CD14-positive monocyte (primary cell): Measurements from ENCODE around the gene THRB. TPM values are rescaled to one million over a fixed set of nuclear protein-coding genes. Genes with fewer than 3 reads are reported as not detected.

Experiments
- DNase-seq, 3 donors: peaks; one replicate each; pipeline ENCODE4 v3.0.0-alpha.2; 2011 to 2022
- H2AFZ ChIP-seq: 2 replicates; pipeline ENCODE4 v1.6.0; 2012; ENCODE audit warnings: mild to moderate bottlenecking, low read depth, low read length, inconsistent platforms; ENCODE audit not compliant: insufficient read depth, poor library complexity, severe bottlenecking
- H3K27ac ChIP-seq, 2 donors: 1 replicate in 1 of 2; 2 replicates in 1 of 2; pipeline ENCODE4 v1.5.1; 2012 to 2013; ENCODE audit warnings: low read length in 2 of 2, control low read depth in 1 of 2, inconsistent platforms in 1 of 2, low read depth in 1 of 2, mild to moderate bottlenecking in 1 of 2
- H3K27me3 ChIP-seq, 2 donors: one replicate each; pipeline versions ENCODE4 v1.6.0 to v1.6.1; 2011 to 2013; ENCODE audit warnings: low read length in 2 of 2; ENCODE audit not compliant: control insufficient read depth in 2 of 2, insufficient read depth in 2 of 2
- H3K36me3 ChIP-seq, 2 donors: replicated peaks in 1 of 2; 1 replicate in 1 of 2; 2 replicates in 1 of 2; pipeline versions ENCODE4 v1.5.1 to v1.6.1; 2012 to 2013; ENCODE audit warnings: low read length in 2 of 2, control low read depth in 1 of 2, inconsistent platforms in 1 of 2, mild to moderate bottlenecking in 1 of 2; ENCODE audit not compliant: insufficient read depth in 2 of 2, control insufficient read depth in 1 of 2
- H3K4me1 ChIP-seq, 2 donors: 1 replicate in 1 of 2; 2 replicates in 1 of 2; pipeline versions ENCODE4 v1.5.1 to v1.6.1; 2012 to 2013; ENCODE audit warnings: low read length in 2 of 2, control low read depth in 1 of 2, inconsistent platforms in 1 of 2, mild to moderate bottlenecking in 1 of 2, moderate library complexity in 1 of 2; ENCODE audit not compliant: insufficient read depth in 2 of 2, control insufficient read depth in 1 of 2
- H3K4me2 ChIP-seq: replicated peaks from 2 replicates; pipeline ENCODE3; 2012; ENCODE audit warnings: low read length, moderate library complexity, mild to moderate bottlenecking; ENCODE audit not compliant: poor library complexity, severe bottlenecking; ENCODE audit errors: extremely low read depth
- H3K4me3 ChIP-seq, 3 experiments: fragments of 200-600 bp in 1 of 3; sonication (generic) in 1 of 3; replicated peaks in 1 of 3; 1 replicate in 2 of 3; 2 replicates in 1 of 3; pipeline ENCODE4 v1.5.1; 2011 to 2013; ENCODE audit warnings: low read length in 3 of 3, mild to moderate bottlenecking in 3 of 3, control low read depth in 2 of 3, low read depth in 2 of 3, inconsistent platforms in 1 of 3, moderate library complexity in 1 of 3
- H3K79me2 ChIP-seq: 2 replicates; pipeline ENCODE4 v1.6.0; 2012; ENCODE audit warnings: mild to moderate bottlenecking, control low read depth, inconsistent platforms, low read length, moderate library complexity; ENCODE audit not compliant: insufficient read depth
- H3K9ac ChIP-seq: 2 replicates; pipeline ENCODE4 v1.6.0; 2017; ENCODE audit warnings: low read length, mild to moderate bottlenecking; ENCODE audit not compliant: insufficient read depth, poor library complexity, severe bottlenecking
- H3K9me3 ChIP-seq, 2 donors: replicated peaks in 1 of 2; 1 replicate in 1 of 2; 2 replicates in 1 of 2; pipeline versions ENCODE4 v1.5.1 to v1.6.1; 2012 to 2013; ENCODE audit warnings: low read length in 2 of 2, control low read depth in 1 of 2; ENCODE audit not compliant: control insufficient read depth in 1 of 2, insufficient read depth in 1 of 2
- H4K20me1 ChIP-seq: 2 replicates; pipeline ENCODE4 v1.6.0; 2012; ENCODE audit warnings: mild to moderate bottlenecking, low read length, control low read depth, moderate library complexity; ENCODE audit not compliant: insufficient read depth
- H3K27ac Mint-ChIP-seq, 7 donors: one replicate each; pipeline ENCODE4 v1.8.0; 2020; ENCODE audit warnings: mild to moderate bottlenecking in 7 of 7, mixed read lengths in 7 of 7, moderate library complexity in 6 of 7, inconsistent platforms in 2 of 7
- H3K27me3 Mint-ChIP-seq, 3 donors: one replicate each; pipeline ENCODE4 v1.8.0; 2021 to 2022; ENCODE audit warnings: low read depth in 3 of 3, mild to moderate bottlenecking in 3 of 3, mixed read lengths in 3 of 3, moderate library complexity in 3 of 3, inconsistent platforms in 1 of 3
- H3K36me3 Mint-ChIP-seq, 2 donors: one replicate each; pipeline ENCODE4 v1.8.0; 2020; ENCODE audit warnings: mixed read lengths in 2 of 2, inconsistent platforms in 1 of 2, mild to moderate bottlenecking in 1 of 2
- H3K4me1 Mint-ChIP-seq: one replicate; pipeline ENCODE4 v1.8.0; 2020; ENCODE audit warnings: mild to moderate bottlenecking, mixed read lengths
- H3K4me3 Mint-ChIP-seq, 2 donors: one replicate each; pipeline ENCODE4 v1.8.0; 2020; ENCODE audit warnings: mild to moderate bottlenecking in 2 of 2, mixed read lengths in 2 of 2, moderate library complexity in 1 of 2
- H3K9me3 Mint-ChIP-seq, 7 donors: one replicate each; pipeline ENCODE4 v1.8.0; 2020 to 2022; ENCODE audit warnings: mixed read lengths in 7 of 7, mild to moderate bottlenecking in 6 of 7, moderate library complexity in 6 of 7, inconsistent platforms in 2 of 7
- CTCF ChIP-seq: fragments of 200-600 bp; IDR thresholded peaks from one replicate; pipeline ENCODE4 v1.8.0; 2022; ENCODE audit warnings: antibody characterized with exemption, mild to moderate bottlenecking
- WGBS: methylation state at CpG from one replicate; pipeline ENCODE4 v1.1.5; 2013; ENCODE audit warnings: missing lambda C conversion rate; ENCODE audit not compliant: insufficient coverage; 5-methylcytosine and 5-hydroxymethylcytosine counted together
- intact Hi-C, 2 donors: fragments of 100-400 bp; cut with micrococcal nuclease; formaldehyde crosslinking; loops; one replicate each; pipeline versions ENCODE4 v1.15.0 to v1.15.1; 2023
- polyA plus RNA-seq, 3 donors: library from polyadenylated mRNA; depleted of rRNA in 1 of 3; unstranded in 2 of 3; stranded (reverse) in 1 of 3; fragments of 300-500 nt in 2 of 3; fragments of >200 nt in 1 of 3; fragmentation: Illumina TruSeq in 2 of 3; gene quantifications; 1 replicate in 2 of 3; 2 replicates in 1 of 3; pipeline ENCODE4 v1.2.3, GENCODE V29; 2012 to 2021

The THRB gene
- polyA plus RNA-seq, 3 donors, result 0.05 TPM; not detected in 2

- no peaks in the 10 kb centered on the region for H3K36me3 Mint-ChIP-seq
- H4K20me1 ChIP-seq, result no peaks in the 10 kb centered on the region
- no peak overlapping the region for H2AFZ ChIP-seq
- H3K4me2 ChIP-seq, result no peak overlapping the region
- no peaks in the 10 kb centered on the region for H3K79me2 ChIP-seq
- H3K27ac ChIP-seq, result no peak overlapping the region
- H3K9me3 ChIP-seq, result no peaks in the 10 kb centered on the region
- peaks cover 0 to 2% (median 0%) of the 10 kb centered on the region in 7 donors for H3K9me3 Mint-ChIP-seq
- intact Hi-C loops, result no loop called here
- no peak overlapping the region for H3K9ac ChIP-seq
- TF ChIP-seq CTCF, result no peak
- H3K4me1 Mint-ChIP-seq, result no peaks in the 10 kb centered on the region
- H3K4me3 ChIP-seq, result no peak overlapping the region
- no peaks in the 10 kb centered on the region for H3K4me1 ChIP-seq
- DNase-seq, result no peak
- H3K27ac Mint-ChIP-seq, result no peak overlapping the region
- H3K27me3 ChIP-seq, result no peaks in the 10 kb centered on the region
- H3K27me3 Mint-ChIP-seq, result no peaks in the 10 kb centered on the region
- no peak overlapping the region for H3K4me3 Mint-ChIP-seq
- H3K36me3 ChIP-seq, result no peaks in the 10 kb centered on the region
Observed at GRCh38 chr3:24387000-24387399, 107.7 kb downstream of the THRB start.

GRCh38 chr3:24386458-24386857 is 108.2 kb downstream of the THRB start:
- H3K4me3 Mint-ChIP-seq, result no peak overlapping the region
- no peaks in the 10 kb centered on the region for H4K20me1 ChIP-seq
- no peaks in the 10 kb centered on the region for H3K9me3 ChIP-seq
- H2AFZ ChIP-seq, result no peak overlapping the region
- peaks cover 0 to 2% (median 0%) of the 10 kb centered on the region in 7 donors for H3K9me3 Mint-ChIP-seq
- intact Hi-C loops, result no loop called here
- H3K27ac ChIP-seq, result no peak overlapping the region
- H3K27me3 Mint-ChIP-seq, result no peaks in the 10 kb centered on the region
- H3K4me3 ChIP-seq, result no peak overlapping the region
- WGBS, result 94% methylated on average over 2 of the region's 3 CpGs
- TF ChIP-seq CTCF, result no peak
- H3K4me1 ChIP-seq, result no peaks in the 10 kb centered on the region
- H3K27me3 ChIP-seq, result no peaks in the 10 kb centered on the region
- no peak overlapping the region for H3K27ac Mint-ChIP-seq
- H3K4me2 ChIP-seq, result no peak overlapping the region
- H3K36me3 Mint-ChIP-seq, result no peaks in the 10 kb centered on the region
- no peaks in the 10 kb centered on the region for H3K36me3 ChIP-seq
- no peaks in the 10 kb centered on the region for H3K4me1 Mint-ChIP-seq
- H3K9ac ChIP-seq, result no peak overlapping the region
- H3K79me2 ChIP-seq, result no peaks in the 10 kb centered on the region
- DNase-seq, result no peak
